MM.1S (cell line): ENCODE results near the gene OLFM1.

Experiments used
- DNase-seq: peaks from one replicate; pipeline ENCODE4 v3.0.0-alpha.2; 2015
- H2AFZ ChIP-seq: fragments of 300-600 bp; sonication (generic); 2 replicates; pipeline ENCODE4 v1.6.0; 2016; ENCODE audit warnings: antibody characterized with exemption, low read length
- H3F3A ChIP-seq: fragments of 300-600 bp; sonication (generic); 2 replicates; pipeline ENCODE4 v1.6.1; 2016; ENCODE audit warnings: mild to moderate bottlenecking, antibody characterized with exemption, low read length, moderate library complexity, mixed read lengths; ENCODE audit not compliant: insufficient read depth
- H3K27ac ChIP-seq: fragments of 300-600 bp; sonication (generic); 2 replicates; pipeline ENCODE4 v1.5.1; 2016; ENCODE audit warnings: mild to moderate bottlenecking, low read length
- H3K27me3 ChIP-seq: fragments of 300-600 bp; sonication (generic); replicated peaks from 2 replicates; pipeline ENCODE4 v1.6.0; 2016; ENCODE audit warnings: low read length; ENCODE audit not compliant: insufficient read depth
- H3K36me3 ChIP-seq: fragments of 300-600 bp; sonication (generic); replicated peaks from 2 replicates; pipeline ENCODE4 v1.6.1; 2016; ENCODE audit warnings: mild to moderate bottlenecking, low read length, mixed read lengths; ENCODE audit not compliant: insufficient read depth
- H3K4me1 ChIP-seq: fragments of 300-600 bp; sonication (generic); 2 replicates; pipeline ENCODE4 v1.6.1; 2016; ENCODE audit warnings: low read length, mixed read lengths
- H3K4me2 ChIP-seq: fragments of 300-600 bp; sonication (generic); 2 replicates; pipeline ENCODE4 v1.6.0; 2016; ENCODE audit warnings: low read depth, low read length
- H3K4me3 ChIP-seq: fragments of 300-600 bp; sonication (generic); 2 replicates; pipeline ENCODE4 v1.5.1; 2016; ENCODE audit warnings: low read length, mixed read lengths
- H3K79me2 ChIP-seq: fragments of 300-600 bp; sonication (generic); 2 replicates; pipeline ENCODE4 v1.6.1; 2016; ENCODE audit warnings: mixed run types, low read length, mixed read lengths
- H3K9ac ChIP-seq: fragments of 300-600 bp; sonication (generic); 2 replicates; pipeline ENCODE4 v1.6.1; 2016; ENCODE audit warnings: low read length, mixed read lengths
- H3K9me2 ChIP-seq: fragments of 300-600 bp; sonication (generic); replicated peaks from 2 replicates; pipeline ENCODE4 v1.6.1; 2016; ENCODE audit warnings: mild to moderate bottlenecking, low read length, mixed read lengths; ENCODE audit not compliant: insufficient read depth
- H3K9me3 ChIP-seq: fragments of 300-600 bp; sonication (generic); replicated peaks from 2 replicates; pipeline ENCODE4 v1.6.1; 2016; ENCODE audit warnings: mild to moderate bottlenecking, low read length, mixed read lengths; ENCODE audit not compliant: insufficient read depth
- H4K20me1 ChIP-seq: fragments of 300-600 bp; sonication (generic); 2 replicates; pipeline ENCODE4 v1.6.1; 2016; ENCODE audit warnings: mild to moderate bottlenecking, low read length, moderate library complexity, mixed read lengths; ENCODE audit not compliant: insufficient read depth
- EZH2 ChIP-seq: fragments of 300-600 bp; sonication (generic); optimal IDR thresholded peaks from 2 replicates; pipeline ENCODE3; 2017; ENCODE audit warnings: low read depth, mild to moderate bottlenecking, antibody characterized with exemption, low read length, mixed read lengths
- EZH2phosphoT487 ChIP-seq: fragments of 300-600 bp; sonication (generic); IDR thresholded peaks from 2 replicates; pipeline ENCODE4 v1.6.1; 2018; ENCODE audit warnings: antibody characterized with exemption, low read length
- TF ChIP-seq, protein P1 (sequence below): fragments of 300-600 bp; sonication (generic); IDR thresholded peaks from 2 replicates; pipeline ENCODE4 v1.5.1; 2016; ENCODE audit warnings: antibody characterized with exemption, low read length, mixed read lengths

OLFM1 gene

GRCh38 chr9:135135929-135136315, 48.5 kb downstream of the OLFM1 start:
- H3K9ac ChIP-seq: no peak overlapping the region
- no peak overlapping the region for H3K4me2 ChIP-seq
- no peak overlapping the region for H2AFZ ChIP-seq
- H3K4me1 ChIP-seq: no peaks in the 10 kb centered on the region
- H3K36me3 ChIP-seq: no peaks in the 10 kb centered on the region
- no peak for TF ChIP-seq EZH2phosphoT487
- no peak for TF ChIP-seq EZH2
- TF ChIP-seq, protein P1, sequence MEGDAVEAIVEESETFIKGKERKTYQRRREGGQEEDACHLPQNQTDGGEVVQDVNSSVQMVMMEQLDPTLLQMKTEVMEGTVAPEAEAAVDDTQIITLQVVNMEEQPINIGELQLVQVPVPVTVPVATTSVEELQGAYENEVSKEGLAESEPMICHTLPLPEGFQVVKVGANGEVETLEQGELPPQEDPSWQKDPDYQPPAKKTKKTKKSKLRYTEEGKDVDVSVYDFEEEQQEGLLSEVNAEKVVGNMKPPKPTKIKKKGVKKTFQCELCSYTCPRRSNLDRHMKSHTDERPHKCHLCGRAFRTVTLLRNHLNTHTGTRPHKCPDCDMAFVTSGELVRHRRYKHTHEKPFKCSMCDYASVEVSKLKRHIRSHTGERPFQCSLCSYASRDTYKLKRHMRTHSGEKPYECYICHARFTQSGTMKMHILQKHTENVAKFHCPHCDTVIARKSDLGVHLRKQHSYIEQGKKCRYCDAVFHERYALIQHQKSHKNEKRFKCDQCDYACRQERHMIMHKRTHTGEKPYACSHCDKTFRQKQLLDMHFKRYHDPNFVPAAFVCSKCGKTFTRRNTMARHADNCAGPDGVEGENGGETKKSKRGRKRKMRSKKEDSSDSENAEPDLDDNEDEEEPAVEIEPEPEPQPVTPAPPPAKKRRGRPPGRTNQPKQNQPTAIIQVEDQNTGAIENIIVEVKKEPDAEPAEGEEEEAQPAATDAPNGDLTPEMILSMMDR: no peak
- H4K20me1 ChIP-seq: no peaks in the 10 kb centered on the region
- no peaks in the 10 kb centered on the region for H3F3A ChIP-seq
- DNase-seq: no peak
- H3K27me3 ChIP-seq: peaks cover 75% of the 10 kb centered on the region
- H3K4me3 ChIP-seq: no peak overlapping the region
- no peak overlapping the region for H3K27ac ChIP-seq
- H3K79me2 ChIP-seq: no peaks in the 10 kb centered on the region
- no peaks in the 10 kb centered on the region for H3K9me3 ChIP-seq
- no peaks in the 10 kb centered on the region for H3K9me2 ChIP-seq

DNA sequence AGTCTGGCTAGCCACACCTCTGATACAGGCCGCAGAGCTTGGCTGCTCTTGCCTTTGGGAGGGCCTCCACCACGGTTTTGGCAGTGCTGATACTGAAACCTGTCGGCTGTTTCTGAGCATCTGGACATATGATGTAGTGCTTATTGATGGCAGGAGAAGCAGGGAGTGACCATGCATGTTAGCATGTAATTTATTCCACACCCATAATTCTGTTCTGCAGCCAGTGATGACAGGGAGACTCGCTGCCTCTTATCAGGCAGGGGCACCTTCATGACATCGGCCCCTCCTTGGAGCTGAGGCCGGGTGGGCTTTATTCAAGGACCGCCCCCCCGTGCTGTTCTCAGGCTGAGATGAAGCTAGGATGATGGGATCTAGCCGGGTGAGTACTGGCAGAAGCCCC, 49.0 kb downstream of the OLFM1 start:
- Histone ChIP-seq H4K20me1 (no peaks in the 10 kb centered on the region), H3K4me3 (no peak overlapping the region), H3K4me2 (no peak overlapping the region), H3K9me3 (no peaks in the 10 kb centered on the region), H3K27ac (no peak overlapping the region), H3K4me1 (no peaks in the 10 kb centered on the region), H3F3A (no peaks in the 10 kb centered on the region), H3K9ac (no peak overlapping the region), H3K36me3 (no peaks in the 10 kb centered on the region), H3K27me3 (peaks cover 69% of the 10 kb centered on the region), H3K9me2 (no peaks in the 10 kb centered on the region), H3K79me2 (no peaks in the 10 kb centered on the region), H2AFZ (no peak overlapping the region)
- DNase-seq: no peak
- TF ChIP-seq EZH2: no peak
- TF ChIP-seq, protein P1: no peak
- TF ChIP-seq EZH2phosphoT487: no peak

DNA sequence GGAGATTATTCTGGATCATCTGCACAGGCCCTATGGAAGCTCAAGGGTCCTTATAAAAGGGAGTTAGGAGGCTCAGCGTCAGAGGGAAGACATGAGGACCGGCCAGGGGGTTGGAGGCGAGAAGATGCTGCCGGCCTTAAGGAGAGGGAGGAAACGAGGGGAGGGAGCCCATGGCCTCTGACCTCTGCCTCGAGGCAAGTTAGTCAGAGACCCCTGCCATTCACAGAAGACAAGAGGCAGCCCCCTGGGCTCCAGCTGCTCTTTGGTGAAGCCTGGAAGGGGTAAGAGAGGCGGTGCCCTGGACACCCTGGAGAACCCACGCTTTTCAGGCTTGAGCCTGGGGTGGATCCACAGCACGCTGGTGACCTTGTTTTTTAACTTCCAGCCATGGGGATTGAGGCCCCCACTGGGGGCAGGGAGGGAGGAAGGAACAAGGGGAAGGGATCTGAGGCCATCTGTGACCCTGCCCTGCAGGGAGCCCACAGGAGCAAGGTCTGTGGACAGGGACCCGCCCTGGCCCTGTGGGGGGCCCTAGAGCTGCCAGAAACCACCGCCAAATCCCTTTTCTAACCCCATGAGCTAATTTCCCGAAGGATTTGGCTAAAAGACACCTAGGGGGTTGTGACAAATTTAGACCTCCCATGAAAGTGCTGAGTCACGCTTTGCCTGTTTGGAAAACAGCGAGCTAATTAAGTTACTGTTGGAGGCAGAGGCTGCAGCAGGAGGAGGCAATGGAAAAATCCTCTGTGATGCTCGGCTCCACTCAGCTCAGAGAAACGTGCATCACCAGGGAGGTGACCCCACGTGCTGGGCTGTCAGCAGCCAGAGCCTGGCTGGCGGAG, 49.7 kb downstream of the OLFM1 start:
- Histone ChIP-seq H3K79me2 (no peaks in the 10 kb centered on the region), H3F3A (no peaks in the 10 kb centered on the region), H3K27ac (no peak overlapping the region), H3K9me3 (no peaks in the 10 kb centered on the region), H2AFZ (no peak overlapping the region), H3K9ac (no peak overlapping the region), H4K20me1 (no peaks in the 10 kb centered on the region), H3K4me1 (no peaks in the 10 kb centered on the region), H3K4me3 (no peak overlapping the region), H3K4me2 (no peak overlapping the region), H3K9me2 (no peaks in the 10 kb centered on the region), H3K27me3 (peaks cover 64% of the 10 kb centered on the region), H3K36me3 (no peaks in the 10 kb centered on the region)
- TF ChIP-seq, protein P1: no peak
- TF ChIP-seq EZH2phosphoT487 (no peak), EZH2 (no peak)
- no peak for DNase-seq
